Pancreas (tissue), 10 donors: Measurements from ENCODE around the gene GAS2. TPM values are rescaled to one million over a fixed set of nuclear protein-coding genes. Genes with fewer than 3 reads are reported as not detected.

Experiments
- ATAC-seq, 4 donors: fragments of 200-7000 bp; cut with Tn5 transposase; one replicate each; pipeline versions ENCODE4 v1.8.0 to v1.9.1; 2020; ENCODE audit warnings: mild to moderate bottlenecking in 4 of 4, moderate library complexity in 4 of 4
- DNase-seq, 6 donors: peaks; one replicate each; pipeline ENCODE4 v3.0.0-alpha.2; 2020
- FAIRE-seq: peaks from 2 replicates; lab custom pipeline; 2012; peaks lifted over from hg19 to GRCh38; lab: Jason Lieb, UNC
- H3K27ac ChIP-seq, 4 donors: fragments of 200-600 bp; sonication (generic); 1 replicate in 3 of 4; 2 replicates in 1 of 4; pipeline versions ENCODE4 v1.5.0 to v1.8.0; 2020
- H3K27me3 ChIP-seq, 4 donors: fragments of 200-600 bp; one replicate each; pipeline ENCODE4 v1.8.0; 2021
- H3K36me3 ChIP-seq, 3 donors: fragments of 200-600 bp; sonication (generic) in 1 of 3; one replicate each; pipeline versions ENCODE4 v1.5.0 to v1.8.0; 2020 to 2021
- H3K4me1 ChIP-seq, 3 donors: fragments of 200-600 bp; one replicate each; pipeline ENCODE4 v1.8.0; 2021
- H3K4me3 ChIP-seq, 4 donors: fragments of 200-600 bp; sonication (generic) in 2 of 4; one replicate each; pipeline versions ENCODE4 v1.5.0 to v1.8.0; 2020 to 2021
- H3K9me3 ChIP-seq, 4 donors: fragments of 200-600 bp; one replicate each; pipeline ENCODE4 v1.8.0; 2021
- WGBS, 2 donors: extraction: QIAGEN DNeasy Blood & Tissue Kit; methylation state at CpG; one replicate each; pipeline ENCODE4 v1.1.7; 2013; 5-methylcytosine and 5-hydroxymethylcytosine counted together
- intact Hi-C, 3 donors: fragments of 100-400 bp; cut with DNase I; formaldehyde crosslinking; loops; one replicate each; pipeline versions ENCODE4 v1.11.1 to v1.14.2; 2022
- polyA plus RNA-seq, 2 donors: library from polyadenylated mRNA; stranded (reverse); fragments of 200-250 nt; gene quantifications; one replicate each; pipeline ENCODE4 v1.2.3, GENCODE V29; 2013
- total RNA-seq, 6 donors: library from RNA; stranded (reverse); fragmentation: NEBNext Ultra II Directional in 4 of 6; extraction: Animal tissue kit (Norgen Biotek cat#: 25700) in 4 of 6; gene quantifications; one replicate each; pipeline versions ENCODE4 v1.2.1 to v1.2.4, GENCODE V29; 2021 to 2023
- TF ChIP-seq, protein P1 (sequence below), 4 donors: fragments of 200-600 bp; sonication (generic) in 3 of 4; IDR thresholded peaks; one replicate each; pipeline versions ENCODE4 v1.5.0 to v1.8.0; 2021; ENCODE audit warnings: antibody characterized with exemption in 4 of 4
- donor health status: healthy with polysubstance abuse.
- donor health status: DM: no; HTN: no; CAD: no; lungs with moderate emphysema.
- donor health status: DM: no; HTN: no; CAD: no.
- donor health status: control.
- donor health status: control.
- donor health status: Bipolar disorder and iron deficiency.
- donor health status: DM: yes; HTN: yes; CAD: no.
- donor health status: DM: no; HTN: no; CAD: no.
- donor health status: DM: no; HTN: no; CAD: no.
- donor health status: DM: yes; HTN: yes; CAD: no.

Gene GAS2
- total and polyA plus RNA-seq, 8 donors: 4.1 to 13.4 (median 11.2) TPM

DNA sequence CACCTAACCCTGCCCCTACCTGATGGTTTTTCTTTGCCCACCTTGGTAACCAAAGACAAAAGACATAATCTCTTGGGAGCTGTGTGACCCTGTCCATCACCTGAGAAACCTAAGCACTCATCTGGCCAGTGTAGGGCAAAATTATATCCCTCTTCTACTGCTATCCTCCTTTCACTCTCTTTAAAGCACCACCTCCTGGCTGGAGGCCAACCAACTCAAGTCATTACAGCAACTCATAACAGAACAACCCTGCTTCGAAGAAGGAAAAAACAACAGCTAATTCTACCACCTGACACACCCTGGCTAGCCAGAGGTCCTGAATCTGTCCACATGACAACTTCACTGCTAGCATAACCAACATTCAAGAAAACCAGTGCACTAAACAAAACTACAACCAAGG, 45.5 kb downstream of the GAS2 start:
- DNase-seq: peak in 5 of 6 donors; percentile 13 to 53 (median 22)
- H3K27ac ChIP-seq: peak overlapping the region in 2 of 4 donors; percentile 36 to 53
- intact Hi-C loops: no loop called here
- TF ChIP-seq, protein P1, sequence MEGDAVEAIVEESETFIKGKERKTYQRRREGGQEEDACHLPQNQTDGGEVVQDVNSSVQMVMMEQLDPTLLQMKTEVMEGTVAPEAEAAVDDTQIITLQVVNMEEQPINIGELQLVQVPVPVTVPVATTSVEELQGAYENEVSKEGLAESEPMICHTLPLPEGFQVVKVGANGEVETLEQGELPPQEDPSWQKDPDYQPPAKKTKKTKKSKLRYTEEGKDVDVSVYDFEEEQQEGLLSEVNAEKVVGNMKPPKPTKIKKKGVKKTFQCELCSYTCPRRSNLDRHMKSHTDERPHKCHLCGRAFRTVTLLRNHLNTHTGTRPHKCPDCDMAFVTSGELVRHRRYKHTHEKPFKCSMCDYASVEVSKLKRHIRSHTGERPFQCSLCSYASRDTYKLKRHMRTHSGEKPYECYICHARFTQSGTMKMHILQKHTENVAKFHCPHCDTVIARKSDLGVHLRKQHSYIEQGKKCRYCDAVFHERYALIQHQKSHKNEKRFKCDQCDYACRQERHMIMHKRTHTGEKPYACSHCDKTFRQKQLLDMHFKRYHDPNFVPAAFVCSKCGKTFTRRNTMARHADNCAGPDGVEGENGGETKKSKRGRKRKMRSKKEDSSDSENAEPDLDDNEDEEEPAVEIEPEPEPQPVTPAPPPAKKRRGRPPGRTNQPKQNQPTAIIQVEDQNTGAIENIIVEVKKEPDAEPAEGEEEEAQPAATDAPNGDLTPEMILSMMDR (IDR thresholded peaks at IDR 0.05): no peak
- H3K27me3 ChIP-seq: no peaks in the 10 kb centered on the region
- 35 to 37% methylated on average over 1 of the region's 1 CpG for WGBS, 2 donors
- no peaks in the 10 kb centered on the region for H3K9me3 ChIP-seq
- H3K4me3 ChIP-seq: no peak overlapping the region
- no peaks in the 10 kb centered on the region for H3K36me3 ChIP-seq
- ATAC-seq: peak in 3 of 4 donors; percentile 34 to 51 (median 44)
- FAIRE-seq: no peak
- H3K4me1 ChIP-seq: no peaks in the 10 kb centered on the region

DNA sequence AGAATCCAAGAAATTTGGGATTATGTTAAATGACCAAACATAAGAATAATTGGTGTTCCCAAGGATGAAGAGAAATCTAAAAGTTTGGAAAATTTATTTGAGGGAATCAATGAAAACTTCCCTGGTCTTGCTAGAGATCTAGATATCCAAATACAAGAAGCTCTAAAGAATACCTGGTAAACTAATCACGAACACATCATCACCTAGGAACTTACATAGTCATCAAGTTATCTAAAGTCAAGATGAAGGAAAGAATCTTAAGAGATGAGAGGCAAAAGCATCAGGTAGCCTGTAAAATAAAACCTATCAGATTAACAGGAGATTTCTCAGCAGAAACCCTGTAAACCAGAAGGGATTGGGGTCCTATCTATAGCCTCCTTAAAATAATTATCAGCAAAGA, 46.9 kb downstream of the GAS2 start:
- FAIRE-seq: no peak
- no peak for DNase-seq
- 88 to 95% methylated on average over 1 of the region's 1 CpG for WGBS, 2 donors
- H3K9me3 ChIP-seq: no peaks in the 10 kb centered on the region
- H3K27ac ChIP-seq: no peak overlapping the region
- no peaks in the 10 kb centered on the region for H3K4me1 ChIP-seq
- TF ChIP-seq, protein P1 (IDR thresholded peaks at IDR 0.05): no peak
- no peak overlapping the region for H3K4me3 ChIP-seq
- no peak for ATAC-seq
- H3K36me3 ChIP-seq: no peaks in the 10 kb centered on the region
- intact Hi-C loops: no loop called here
- H3K27me3 ChIP-seq: no peaks in the 10 kb centered on the region

- no peaks in the 10 kb centered on the region for H3K27me3 ChIP-seq
- no peak overlapping the region for H3K27ac ChIP-seq
- WGBS, 2 donors: 93% methylated on average over 3 of the region's 3 CpGs
- no peak overlapping the region for H3K4me3 ChIP-seq
- H3K36me3 ChIP-seq: no peaks in the 10 kb centered on the region
- ATAC-seq (no peak), DNase-seq (no peak), FAIRE-seq (no peak)
- TF ChIP-seq, protein P1 (IDR thresholded peaks at IDR 0.05): no peak
- H3K4me1 ChIP-seq: no peaks in the 10 kb centered on the region
- no peaks in the 10 kb centered on the region for H3K9me3 ChIP-seq
- intact Hi-C loops: no loop called here
Measured at GRCh38 chr11:22715971-22716370, 49.6 kb downstream of the GAS2 start.

- no peak for DNase-seq
- TF ChIP-seq, protein P1 (IDR thresholded peaks at IDR 0.05): no peak
- intact Hi-C loops: loop anchor here in 1 of 3 donors (10.0 kb wide), 1 partner anchor 56 kb away; the partner anchor contains the start of gene GAS2
- H3K4me1 ChIP-seq: peaks cover 3 to 8% (median 4%) of the 10 kb centered on the region in 3 donors
- ATAC-seq: no peak
- no peak for FAIRE-seq
- no peaks in the 10 kb centered on the region for H3K27me3 ChIP-seq
- 90 to 97% methylated on average over 3 of the region's 3 CpGs for WGBS, 2 donors
- no peak overlapping the region for H3K27ac ChIP-seq
- no peaks in the 10 kb centered on the region for H3K36me3 ChIP-seq
- no peak overlapping the region for H3K4me3 ChIP-seq
- no peaks in the 10 kb centered on the region for H3K9me3 ChIP-seq
Measured at GRCh38 chr11:22720457-22720856, 54.0 kb downstream of the GAS2 start.

DNA sequence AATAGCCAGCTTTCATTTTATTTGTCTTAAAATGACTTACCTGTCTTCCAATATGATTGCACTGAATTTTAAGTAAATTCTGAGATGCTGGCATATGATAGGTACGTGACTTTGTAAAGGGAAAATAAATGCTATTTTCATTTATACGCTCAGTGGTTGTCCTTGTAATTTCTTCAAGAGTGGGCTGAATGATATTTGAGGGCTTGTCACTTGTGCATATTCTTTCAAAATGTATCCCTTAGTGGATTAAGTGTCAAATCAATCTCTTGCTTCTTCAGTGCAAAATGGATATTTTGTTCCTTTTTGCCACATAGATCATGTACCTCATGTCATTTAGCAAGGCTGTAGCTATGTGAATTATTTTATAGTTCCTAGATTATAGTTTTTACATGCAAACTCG, 56.9 kb downstream of the GAS2 start:
- H3K36me3 ChIP-seq: no peaks in the 10 kb centered on the region
- 82 to 91% methylated on average over 3 of the region's 3 CpGs for WGBS, 2 donors
- FAIRE-seq (no peak), DNase-seq (no peak), ATAC-seq (no peak)
- H3K4me1 ChIP-seq: peaks cover 3 to 9% (median 4%) of the 10 kb centered on the region in 3 donors
- H3K4me3 ChIP-seq: no peak overlapping the region
- no peaks in the 10 kb centered on the region for H3K27me3 ChIP-seq
- H3K9me3 ChIP-seq: no peaks in the 10 kb centered on the region
- intact Hi-C loops: loop anchor here in 1 of 3 donors (10.0 kb wide), 1 partner anchor 58 kb away; the partner anchor contains the start of gene GAS2
- H3K27ac ChIP-seq: no peak overlapping the region
- TF ChIP-seq, protein P1 (IDR thresholded peaks at IDR 0.05): no peak
